ENCODE results near the gene PNPO. TPM values are rescaled to one million over a fixed set of nuclear protein-coding genes. Genes with fewer than 3 reads are reported as not detected.

Gene PNPO
- total and polyA plus RNA-seq, 2 of the 8 experiments (the other 6 are each of a cell fraction or from before 2014, with no cell fraction given), result 7.0 to 8.1 TPM

GRCh38 chr17:47969930-47970724, 28.8 kb downstream of the PNPO start (continued):
- no peak for TF ChIP-seq CHD7 (IDR thresholded peaks at IDR 0.05; ENCODE audit: insufficient replicate concordance, low read length)
- TF ChIP-seq NANOG (IDR thresholded peaks at IDR 0.05; ENCODE audit: insufficient read depth, low read depth, low read length, poor library complexity, severe bottlenecking), result no peak
- TF ChIP-seq ATF3 (IDR thresholded peaks at IDR 0.05; ENCODE audit: insufficient read depth, low read depth, low read length), result no peak
- TF ChIP-seq EP300 (IDR thresholded peaks at IDR 0.05; ENCODE audit: borderline replicate concordance in 1 of 2, low read depth in 2 of 2, low read length in 2 of 2), result no peak
- TF ChIP-seq ASH2L (IDR thresholded peaks at IDR 0.05; ENCODE audit: low read length), result no peak
- no peak for TF ChIP-seq E2F6 (IDR thresholded peaks at IDR 0.05)
- TF ChIP-seq CTBP2 (IDR thresholded peaks at IDR 0.05; ENCODE audit: borderline replicate concordance, insufficient read depth, insufficient read length, low read length), result no peak
- TF ChIP-seq RFX5 (IDR thresholded peaks at IDR 0.05; ENCODE audit: borderline replicate concordance, low read depth, low read length), result no peak

All from H1 (cell line).